GM12878 (cell line): ENCODE results near the gene AFF2. TPM values are rescaled to one million over a fixed set of nuclear protein-coding genes. Genes with fewer than 3 reads are reported as not detected.

Experiments used
- ATAC-seq: fragments of 200-7000 bp; cut with Tn5 transposase; 3 replicates; pipeline ENCODE4 v1.9.1; 2020; ENCODE audit warnings: mild to moderate bottlenecking, moderate library complexity
- BruUV-seq: library from RNA; stranded (reverse); fragments of 400-500 nt; replicated peaks from 2 replicates; lab custom pipeline; 2021; lab: Mats Ljungman, UMichigan
- CTCF ChIA-PET: fragments of 300-600 bp; sonication (Branson Sonifier 250); formaldehyde crosslinking; extraction: SDS; loops from one replicate; lab custom pipeline; 2021; ENCODE audit warnings: inconsistent platforms; lab: Yijun Ruan, JAX
- POLR2A ChIA-PET: fragments of 350-600 bp; formaldehyde crosslinking; extraction: SDS; loops from one replicate; lab custom pipeline; 2021; ENCODE audit warnings: inconsistent platforms; lab: Charles Lee
- RAD21 ChIA-PET: fragments of 300-600 bp; sonication (Branson Sonifier 250); formaldehyde crosslinking; loops from one replicate; lab custom pipeline; 2023; ENCODE audit warnings: antibody characterized with exemption; ENCODE audit not compliant: unreplicated experiment; lab: Charles Lee
- SMC1A ChIA-PET: fragments of 300-600 bp; sonication (Branson Sonifier 250); formaldehyde crosslinking; loops from one replicate; lab custom pipeline; 2023; ENCODE audit not compliant: unreplicated experiment, uncharacterized antibody; lab: Charles Lee
- DNase-seq: peaks from one replicate; pipeline ENCODE4 v3.0.0-alpha.2; 2011; ENCODE audit warnings: low read depth, low spot score
- FAIRE-seq: peaks from 3 replicates; lab custom pipeline; 2011; peaks lifted over from hg19 to GRCh38; lab: Jason Lieb, UNC
- H2AFZ ChIP-seq: 2 replicates; pipeline ENCODE4 v1.6.0; 2011; ENCODE audit warnings: low read depth, low read length, control low read depth; ENCODE audit not compliant: control insufficient read depth
- H3K27ac ChIP-seq: 2 replicates; pipeline ENCODE4 v1.5.1; 2011; ENCODE audit warnings: control low read depth; ENCODE audit not compliant: control insufficient read depth, insufficient read depth
- H3K27me3 ChIP-seq, 2 experiments: replicated peaks in 1 of 2; 2 replicates each; pipeline versions ENCODE4 v1.6.0 to v1.6.1; 2011; ENCODE audit warnings: low read length in 1 of 2; ENCODE audit not compliant: control insufficient read depth in 2 of 2, insufficient read depth in 2 of 2
- H3K36me3 ChIP-seq, 2 experiments: 2 replicates each; pipeline ENCODE4 v1.5.1; 2011; ENCODE audit warnings: low read length in 1 of 2; ENCODE audit not compliant: control insufficient read depth in 2 of 2, insufficient read depth in 2 of 2
- H3K4me1 ChIP-seq: 2 replicates; pipeline ENCODE4 v1.6.1; 2011; ENCODE audit warnings: mild to moderate bottlenecking, low read length, moderate library complexity, mixed read lengths; ENCODE audit not compliant: control insufficient read depth, insufficient read depth
- H3K4me2 ChIP-seq: 2 replicates; pipeline ENCODE4 v1.6.0; 2011; ENCODE audit warnings: control low read depth; ENCODE audit not compliant: control insufficient read depth, insufficient read depth
- H3K4me3 ChIP-seq: fragments of 200-600 bp; sonication (generic); 2 replicates; pipeline ENCODE4 v1.5.1; 2016
- H3K79me2 ChIP-seq: 2 replicates; pipeline ENCODE4 v1.6.0; 2011; ENCODE audit warnings: low read length; ENCODE audit not compliant: control insufficient read depth, insufficient read depth
- H3K9ac ChIP-seq: 2 replicates; pipeline ENCODE4 v1.8.0; 2011; ENCODE audit warnings: low read length, control low read depth, mixed read lengths; ENCODE audit not compliant: control insufficient read depth, insufficient read depth
- H3K9me3 ChIP-seq: replicated peaks from 3 replicates; pipeline ENCODE4 v1.5.1; 2011; ENCODE audit warnings: mild to moderate bottlenecking, low read length; ENCODE audit not compliant: control insufficient read depth, insufficient read depth
- H4K20me1 ChIP-seq: 2 replicates; pipeline ENCODE4 v1.6.0; 2011; ENCODE audit not compliant: control insufficient read depth, insufficient read depth
- CBFB ChIP-seq: IDR thresholded peaks from 2 replicates; pipeline ENCODE4 v1.6.1; 2016; ENCODE audit warnings: antibody characterized with exemption, low read depth
- CHD1 ChIP-seq: IDR thresholded peaks from 2 replicates; pipeline ENCODE4 v1.6.1; 2012; ENCODE audit warnings: low read depth, low read length, improper control_type of control experiment
- EZH2 ChIP-seq: IDR thresholded peaks from 2 replicates; pipeline ENCODE4 v1.6.1; 2012; ENCODE audit warnings: low read depth, mild to moderate bottlenecking, control low read depth, inconsistent platforms, low read length, borderline replicate concordance; ENCODE audit not compliant: control insufficient read depth
- GATAD2B ChIP-seq: fragments of 450-650 bp; conservative IDR thresholded peaks from 2 replicates; pipeline ENCODE4 v1.6.1; 2017; ENCODE audit warnings: low read depth, mild to moderate bottlenecking, moderate library complexity
- POLR2A ChIP-seq: IDR thresholded peaks from 2 replicates; pipeline ENCODE4 v1.6.1; 2011; ENCODE audit warnings: low read depth, mild to moderate bottlenecking, low read length
- POU2F2 ChIP-seq: IDR thresholded peaks from 3 replicates; pipeline ENCODE4 v1.6.1; 2011; ENCODE audit warnings: low read depth, mild to moderate bottlenecking, low read length, borderline replicate concordance
- RB1 ChIP-seq: fragments of 450-650 bp; formaldehyde crosslinking; IDR thresholded peaks from 2 replicates; pipeline ENCODE4 v1.6.1; 2017; ENCODE audit warnings: mild to moderate bottlenecking, borderline replicate concordance
- SREBF2 ChIP-seq: IDR thresholded peaks from 2 replicates; pipeline ENCODE4 v1.6.1; 2012; ENCODE audit warnings: mild to moderate bottlenecking, low read length
- TBL1XR1 ChIP-seq: IDR thresholded peaks from 2 replicates; pipeline ENCODE4 v1.6.1; 2012; ENCODE audit warnings: low read depth, low read length, improper control_type of control experiment
- TCF7 ChIP-seq: IDR thresholded peaks from 2 replicates; pipeline ENCODE4 v1.6.1; 2014; ENCODE audit warnings: antibody characterized with exemption, borderline replicate concordance
- WGBS: methylation state at CpG from one replicate; pipeline ENCODE4 v1.1.6; 2016; ENCODE audit warnings: low lambda C conversion rate; ENCODE audit not compliant: insufficient replicate concordance, insufficient coverage; ENCODE audit errors: missing lambda C conversion rate; 5-methylcytosine and 5-hydroxymethylcytosine counted together
- in situ Hi-C: fragments of 300-500 bp; cut with MboI; formaldehyde crosslinking; loops from 9 replicates; pipeline ENCODE4 v1.14.3; 2018; ENCODE audit warnings: mixed read lengths
- intact Hi-C: fragments of 100-400 bp; cut with micrococcal nuclease; formaldehyde crosslinking; loops from one replicate; pipeline ENCODE4 v1.14.2; 2022; ENCODE audit not compliant: unreplicated experiment
- polyA plus RNA-seq, 11 experiments: library from polyadenylated mRNA; depleted of rRNA in 4 of 11; unstranded in 6 of 11; stranded (reverse) in 5 of 11; fragments of >200 nt; fragmentation: Nextera tagmentation in 4 of 11; fragmentation: Illumina TruSeq in 1 of 11; extraction: Ambion mirVana in 4 of 11; extraction: Trizol in 1 of 11; gene quantifications; 1 replicate in 1 of 11; 2 replicates in 10 of 11; pipeline versions ENCODE4 v1.2.1 to v1.2.3, GENCODE V29; 2011 to 2016; ENCODE audit warnings: inconsistent platforms in 2 of 11, missing spikeins in 2 of 11, low read depth in 1 of 11
- total RNA-seq, 4 experiments: library from RNA; depleted of rRNA in 3 of 4; stranded (reverse); fragments of >200 nt in 3 of 4; fragmentation: Illumina TruSeq in 1 of 4; extraction: Trizol in 1 of 4; gene quantifications; 2 replicates each; pipeline versions ENCODE4 v1.2.1 to v1.2.3, GENCODE V29; 2013 to 2021
- TF ChIP-seq, protein P1 (sequence below): IDR thresholded peaks from 2 replicates; pipeline ENCODE4 v1.6.1; 2012; ENCODE audit warnings: low read length, inconsistent platforms

The AFF2 gene
- total and polyA plus RNA-seq, 10 of the 15 experiments (the other 5 are each of a cell fraction or from before 2014, with no cell fraction given), result under 0.01 to 0.03 TPM; not detected in 8

DNA sequence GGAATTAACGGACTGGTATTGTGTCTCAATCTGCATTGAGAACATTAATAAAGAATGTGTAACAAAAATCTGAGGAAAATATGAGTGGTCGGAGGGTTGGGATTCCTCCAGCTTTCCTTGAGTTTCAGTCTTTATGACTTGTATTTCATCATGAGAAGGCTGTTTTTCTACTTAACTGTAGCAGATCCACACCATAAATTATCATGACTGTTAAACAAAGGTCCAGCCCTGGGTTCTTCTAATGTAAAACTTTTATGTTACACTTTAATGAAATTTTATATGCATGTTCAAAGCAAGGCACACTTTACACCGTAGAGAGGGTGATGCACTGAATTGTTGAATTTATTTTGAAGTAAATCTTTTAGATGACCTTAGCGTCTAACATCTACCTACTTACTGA, 7.0 kb downstream of the AFF2 start:
- DNase-seq (no peak), FAIRE-seq (no peak), ATAC-seq (no peak)
- Histone ChIP-seq H3K27me3 (peaks cover 0 to 5% of the 10 kb centered on the region in 2 experiments; a peak in 2 of 4 replicates), H3K9me3 (no peaks in the 10 kb centered on the region), H3K79me2 (no peaks in the 10 kb centered on the region), H3K4me3 (no peak overlapping the region), H4K20me1 (no peaks in the 10 kb centered on the region), H3K36me3 (no peaks in the 10 kb centered on the region), H3K4me1 (no peaks in the 10 kb centered on the region), H3K4me2 (no peak overlapping the region), H2AFZ (no peak overlapping the region), H3K27ac (no peak overlapping the region), H3K9ac (no peak overlapping the region)
- in situ Hi-C loops, result no loop called here
- TF ChIP-seq EZH2, result no peak
- TF ChIP-seq POU2F2, result no peak
- no peak for TF ChIP-seq POLR2A
- TF ChIP-seq TCF7, result no peak
- TF ChIP-seq CHD1, result no peak
- TF ChIP-seq CBFB, result no peak
- TF ChIP-seq RB1, result no peak
- TF ChIP-seq, protein P1, sequence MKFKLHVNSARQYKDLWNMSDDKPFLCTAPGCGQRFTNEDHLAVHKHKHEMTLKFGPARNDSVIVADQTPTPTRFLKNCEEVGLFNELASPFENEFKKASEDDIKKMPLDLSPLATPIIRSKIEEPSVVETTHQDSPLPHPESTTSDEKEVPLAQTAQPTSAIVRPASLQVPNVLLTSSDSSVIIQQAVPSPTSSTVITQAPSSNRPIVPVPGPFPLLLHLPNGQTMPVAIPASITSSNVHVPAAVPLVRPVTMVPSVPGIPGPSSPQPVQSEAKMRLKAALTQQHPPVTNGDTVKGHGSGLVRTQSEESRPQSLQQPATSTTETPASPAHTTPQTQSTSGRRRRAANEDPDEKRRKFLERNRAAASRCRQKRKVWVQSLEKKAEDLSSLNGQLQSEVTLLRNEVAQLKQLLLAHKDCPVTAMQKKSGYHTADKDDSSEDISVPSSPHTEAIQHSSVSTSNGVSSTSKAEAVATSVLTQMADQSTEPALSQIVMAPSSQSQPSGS, result no peak
- TF ChIP-seq SREBF2, result no peak
- TF ChIP-seq GATAD2B, result no peak
- TF ChIP-seq TBL1XR1, result no peak
- 10% methylated on average over 4 of the region's 4 CpGs for WGBS
- POLR2A ChIA-PET, result no interaction called here
- no TSS peak for BruUV-seq
- CTCF ChIA-PET, result interaction anchor here (0.8 kb wide), 1 partner anchor 23 kb away, joined by 4 read pairs; no protein-coding TSS in a partner anchor
- SMC1A ChIA-PET, result interaction anchor here (0.6 kb wide), 1 partner anchor 606 kb away, joined by 3 read pairs; no protein-coding TSS in a partner anchor
- RAD21 ChIA-PET, result no interaction called here
- intact Hi-C loops, result no loop called here
